ENCODE measurements around the gene PCDHB8. TPM values are rescaled to one million over a fixed set of nuclear protein-coding genes. Genes with fewer than 3 reads are reported as not detected.

PCDHB8 gene
- 0.57 TPM in 1 of 2 replicates, not detected in the other for total RNA-seq

GRCh38 chr5:141177577-141178191 lies at the start of gene PCDHB8:
TSS of gene PCDHB8 (plus strand) at chr5:141177790. CDS start at chr5:141178035, 245 bp downstream.

GRCh38 chr5:141135030-141135717 lies 42.4 kb upstream of the PCDHB8 start, which contains the start of gene PCDHB5:
TSS of gene PCDHB5 (plus strand) at chr5:141135206. CDS start at chr5:141135435, 229 bp downstream.

GRCh38 chr5:141149812-141150211 lies 27.8 kb upstream of the PCDHB8 start, which contains the start of gene PCDHB6:
TSS of gene PCDHB6 (plus strand) at chr5:141150057. CDS start at chr5:141150258, 201 bp downstream.

GRCh38 chr5:141172381-141173204 lies 5.0 kb upstream of the PCDHB8 start, which contains the start of gene PCDHB7:
TSS of gene PCDHB7 (plus strand) at chr5:141172644. CDS start at chr5:141172836, 192 bp downstream.

GRCh38 chr5:141182248-141182647 lies 4.7 kb downstream of the PCDHB8 start, which contains the start of gene PCDHB16:
TSS of gene PCDHB16 (plus strand) at chr5:141182387. CDS start at chr5:141182560, 173 bp downstream.

GRCh38 chr5:141186897-141187512 lies 9.4 kb downstream of the PCDHB8 start, which contains the start of gene PCDHB9:
TSS of gene PCDHB9 (plus strand) at chr5:141187161. CDS start at chr5:141187319, 158 bp downstream.

GRCh38 chr5:141192110-141192725 lies 14.6 kb downstream of the PCDHB8 start, which contains the start of gene PCDHB10:
TSS of gene PCDHB10 (plus strand) at chr5:141192353. CDS start at chr5:141192553, 200 bp downstream.

GRCh38 chr5:141199359-141200235 lies 22.0 kb downstream of the PCDHB8 start, which contains the start of gene PCDHB11:
TSS of gene PCDHB11 (plus strand) at chr5:141199627. CDS start at chr5:141199775, 148 bp downstream.

GRCh38 chr5:141208478-141208877 lies 30.9 kb downstream of the PCDHB8 start, which contains the start of gene PCDHB12:
TSS of gene PCDHB12 (plus strand) at chr5:141208719. CDS start at chr5:141208908, 189 bp downstream.

GRCh38 chr5:141213656-141214339 lies 36.2 kb downstream of the PCDHB8 start, which contains the start of gene PCDHB13:
TSS of gene PCDHB13 (plus strand) at chr5:141213919. CDS start at chr5:141214124, 205 bp downstream.

GRCh38 chr5:141223112-141223783 lies 45.7 kb downstream of the PCDHB8 start, which contains the start of gene PCDHB14:
TSS of gene PCDHB14 (plus strand) at chr5:141223343. CDS start at chr5:141223506, 163 bp downstream.

Other genes starting within 250 kb of the PCDHB8 start
- 16.7 and 25.5 TPM in 2 replicates for gene PCDHAC2, start 211.3 kb upstream of the PCDHB8 start, total RNA-seq
- not detected in 2 replicates for gene PCDHB1, start 126.4 kb upstream of the PCDHB8 start, total RNA-seq
- gene PCDHB2, start 83.2 kb upstream of the PCDHB8 start, total RNA-seq = 0.34 and 4.1 TPM in 2 replicates
- gene PCDHB3, start 77.3 kb upstream of the PCDHB8 start, total RNA-seq = under 0.01 and 0.57 TPM in 2 replicates
- gene PCDHB4, start 56.0 kb upstream of the PCDHB8 start, total RNA-seq = under 0.01 and 0.21 TPM in 2 replicates
- 0.34 and 1.00 TPM in 2 replicates for gene PCDHB5, start 42.6 kb upstream of the PCDHB8 start, total RNA-seq
- 0.21 TPM in 1 of 2 replicates, not detected in the other for gene PCDHB6, start 27.7 kb upstream of the PCDHB8 start, total RNA-seq
- 0.07 TPM in 1 of 2 replicates, not detected in the other for gene PCDHB7, start 5.1 kb upstream of the PCDHB8 start, total RNA-seq
- gene PCDHB16, start 4.6 kb downstream of the PCDHB8 start, total RNA-seq = 0.07 TPM in 1 of 2 replicates, not detected in the other
- gene PCDHB9, start 9.4 kb downstream of the PCDHB8 start, total RNA-seq = under 0.01 and 0.14 TPM in 2 replicates
- under 0.01 and 0.57 TPM in 2 replicates for gene PCDHB10, start 14.6 kb downstream of the PCDHB8 start, total RNA-seq
- 0.34 and 0.85 TPM in 2 replicates for gene PCDHB11, start 21.8 kb downstream of the PCDHB8 start, total RNA-seq
- gene PCDHB12, start 30.9 kb downstream of the PCDHB8 start, total RNA-seq = under 0.01 and 0.28 TPM in 2 replicates
- gene PCDHB13, start 36.1 kb downstream of the PCDHB8 start, total RNA-seq = under 0.01 and 0.64 TPM in 2 replicates
- gene PCDHB14, start 45.6 kb downstream of the PCDHB8 start, total RNA-seq = 0.34 and 1.7 TPM in 2 replicates
- 0.34 and 0.50 TPM in 2 replicates for gene PCDHB15, start 67.6 kb downstream of the PCDHB8 start, total RNA-seq
- 0.14 TPM in 1 of 2 replicates, not detected in the other for gene SLC25A2, start 126.3 kb downstream of the PCDHB8 start, total RNA-seq
- gene TAF7, start 143.0 kb downstream of the PCDHB8 start, total RNA-seq = 84.6 and 94.3 TPM in 2 replicates
- gene PCDHGA1, start 152.7 kb downstream of the PCDHB8 start, total RNA-seq = under 0.01 and 0.43 TPM in 2 replicates
- 0.34 and 1.00 TPM in 2 replicates for gene PCDHGA2, start 161.0 kb downstream of the PCDHB8 start, total RNA-seq
- gene PCDHGA3, start 166.0 kb downstream of the PCDHB8 start, total RNA-seq = under 0.01 and 0.36 TPM in 2 replicates
- 0.34 and 1.6 TPM in 2 replicates for gene PCDHGB1, start 172.3 kb downstream of the PCDHB8 start, total RNA-seq
- under 0.01 and 1.8 TPM in 2 replicates for gene PCDHGA4, start 177.2 kb downstream of the PCDHB8 start, total RNA-seq
- under 0.01 and 1.7 TPM in 2 replicates for gene PCDHGB2, start 182.2 kb downstream of the PCDHB8 start, total RNA-seq
- under 0.01 and 0.64 TPM in 2 replicates for gene PCDHGA5, start 186.4 kb downstream of the PCDHB8 start, total RNA-seq
- gene PCDHGB3, start 192.5 kb downstream of the PCDHB8 start, total RNA-seq = 0.34 and 2.1 TPM in 2 replicates
- under 0.01 and 1.1 TPM in 2 replicates for gene PCDHGA6, start 196.1 kb downstream of the PCDHB8 start, total RNA-seq
- under 0.01 and 1.8 TPM in 2 replicates for gene PCDHGA7, start 205.0 kb downstream of the PCDHB8 start, total RNA-seq
- gene PCDHGB4, start 209.9 kb downstream of the PCDHB8 start, total RNA-seq = 3.1 and 8.0 TPM in 2 replicates
- gene PCDHGA8, start 214.8 kb downstream of the PCDHB8 start, total RNA-seq = 0.34 and 1.3 TPM in 2 replicates
- 4.8 and 14.0 TPM in 2 replicates for gene PCDHGB5, start 220.2 kb downstream of the PCDHB8 start, total RNA-seq
- 0.34 and 3.8 TPM in 2 replicates for gene PCDHGA9, start 225.0 kb downstream of the PCDHB8 start, total RNA-seq
- 0.68 and 4.0 TPM in 2 replicates for gene PCDHGB6, start 230.2 kb downstream of the PCDHB8 start, total RNA-seq
- gene PCDHGA10, start 235.2 kb downstream of the PCDHB8 start, total RNA-seq = 1.7 and 7.5 TPM in 2 replicates
- gene PCDHGB7, start 239.9 kb downstream of the PCDHB8 start, total RNA-seq = 1.4 and 9.3 TPM in 2 replicates
- 2.1 and 5.3 TPM in 2 replicates for gene PCDHGA11, start 243.3 kb downstream of the PCDHB8 start, total RNA-seq